PC-9 (cell line): ENCODE data around the gene MAGI1.

Source experiments
- EZH2 ChIP-seq: fragments of 200-600 bp; sonication (generic); IDR thresholded peaks from 2 replicates; pipeline ENCODE4 v1.8.0; 2017; ENCODE audit warnings: antibody characterized with exemption, low read depth
- TF ChIP-seq, protein P1 (sequence below): fragments of 200-600 bp; sonication (generic); conservative IDR thresholded peaks from 2 replicates; pipeline ENCODE4 v1.6.1; 2017; ENCODE audit warnings: mixed run types, antibody characterized with exemption, mild to moderate bottlenecking, moderate library complexity

DNA sequence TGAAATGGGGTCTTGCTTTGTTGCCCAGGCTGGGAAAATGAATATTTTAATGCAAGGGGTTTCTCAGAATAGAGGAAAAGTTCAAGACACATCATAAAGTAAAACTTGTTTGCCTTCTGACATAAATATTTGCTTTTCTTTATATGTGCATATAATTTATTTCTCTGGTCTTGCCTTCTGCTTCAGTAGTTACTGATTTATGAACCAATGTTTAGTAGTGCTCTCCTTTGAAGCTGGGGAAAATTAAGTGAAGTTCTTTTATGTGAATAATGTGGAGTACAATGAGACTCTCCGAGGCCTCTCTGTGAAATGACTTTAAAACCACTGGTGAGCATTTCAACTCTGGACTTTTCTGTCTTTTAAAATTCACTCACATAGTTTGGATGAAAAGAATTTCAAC is 55.6 kb downstream of the MAGI1 start:
- TF ChIP-seq, protein P1, sequence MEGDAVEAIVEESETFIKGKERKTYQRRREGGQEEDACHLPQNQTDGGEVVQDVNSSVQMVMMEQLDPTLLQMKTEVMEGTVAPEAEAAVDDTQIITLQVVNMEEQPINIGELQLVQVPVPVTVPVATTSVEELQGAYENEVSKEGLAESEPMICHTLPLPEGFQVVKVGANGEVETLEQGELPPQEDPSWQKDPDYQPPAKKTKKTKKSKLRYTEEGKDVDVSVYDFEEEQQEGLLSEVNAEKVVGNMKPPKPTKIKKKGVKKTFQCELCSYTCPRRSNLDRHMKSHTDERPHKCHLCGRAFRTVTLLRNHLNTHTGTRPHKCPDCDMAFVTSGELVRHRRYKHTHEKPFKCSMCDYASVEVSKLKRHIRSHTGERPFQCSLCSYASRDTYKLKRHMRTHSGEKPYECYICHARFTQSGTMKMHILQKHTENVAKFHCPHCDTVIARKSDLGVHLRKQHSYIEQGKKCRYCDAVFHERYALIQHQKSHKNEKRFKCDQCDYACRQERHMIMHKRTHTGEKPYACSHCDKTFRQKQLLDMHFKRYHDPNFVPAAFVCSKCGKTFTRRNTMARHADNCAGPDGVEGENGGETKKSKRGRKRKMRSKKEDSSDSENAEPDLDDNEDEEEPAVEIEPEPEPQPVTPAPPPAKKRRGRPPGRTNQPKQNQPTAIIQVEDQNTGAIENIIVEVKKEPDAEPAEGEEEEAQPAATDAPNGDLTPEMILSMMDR = no peak
- no peak for TF ChIP-seq EZH2
